Endothelial cell of umbilical vein (primary cell): ENCODE measurements around the gene ANKRD33B. TPM values are rescaled to one million over a fixed set of nuclear protein-coding genes. Genes with fewer than 3 reads are reported as not detected.
A peak's percentile ranks its signal among the peaks of the same experiment; 100 is the strongest.

ENCODE experiments used
- BruUV-seq: library from RNA; stranded (reverse); fragments of 400-500 nt; replicated peaks from 2 replicates; lab custom pipeline; 2021; lab: Mats Ljungman, UMichigan
- CTCF ChIA-PET: fragments of 300-600, 350-600 bp; sonication (Branson Sonifier 250); formaldehyde crosslinking; loops from one replicate; lab custom pipeline; 2021; ENCODE audit warnings: antibody characterized with exemption, inconsistent platforms; lab: Charles Lee
- POLR2A ChIA-PET: fragments of 300-600, 350-600 bp; sonication (Branson Sonifier 250); formaldehyde crosslinking; loops from one replicate; lab custom pipeline; 2021; ENCODE audit warnings: antibody characterized with exemption, inconsistent platforms; lab: Charles Lee
- DNase-seq: peaks from one replicate; pipeline ENCODE4 v3.0.0-alpha.2; 2011; ENCODE audit warnings: low read depth, low spot score
- FAIRE-seq: peaks from 2 replicates; lab custom pipeline; 2011; peaks lifted over from hg19 to GRCh38; lab: Jason Lieb, UNC
- H2AFZ ChIP-seq: 2 replicates; pipeline ENCODE4 v1.6.0; 2012; ENCODE audit warnings: low read depth, low read length, control low read depth, inconsistent platforms
- H3K27ac ChIP-seq: 2 replicates; pipeline ENCODE4 v1.5.1; 2011; ENCODE audit warnings: low read depth, mild to moderate bottlenecking, control low read depth, low read length, moderate library complexity; ENCODE audit not compliant: insufficient read depth
- H3K27me3 ChIP-seq, 2 experiments: 2 replicates each; pipeline versions ENCODE4 v1.6.0 to v1.6.1; 2011; ENCODE audit warnings: low read length in 2 of 2, mixed read lengths in 1 of 2; ENCODE audit not compliant: control insufficient read depth in 2 of 2, insufficient read depth in 2 of 2
- H3K36me3 ChIP-seq, 2 experiments: 2 replicates in 1 of 2; 3 replicates in 1 of 2; pipeline ENCODE4 v1.5.1; 2011; ENCODE audit warnings: low read length in 2 of 2, mild to moderate bottlenecking in 1 of 2, moderate library complexity in 1 of 2; ENCODE audit not compliant: control insufficient read depth in 2 of 2, insufficient read depth in 2 of 2; ENCODE audit errors: extremely low read depth in 1 of 2
- H3K4me1 ChIP-seq: 3 replicates; pipeline ENCODE4 v1.5.1; 2011; ENCODE audit warnings: mild to moderate bottlenecking, low read length; ENCODE audit not compliant: control insufficient read depth, insufficient read depth; ENCODE audit errors: extremely low read depth
- H3K4me2 ChIP-seq: 2 replicates; pipeline ENCODE4 v1.6.1; 2011; ENCODE audit warnings: low read length, control low read depth, mixed read lengths; ENCODE audit not compliant: insufficient read depth
- H3K4me3 ChIP-seq, 3 experiments: fragments of 200-600 bp in 1 of 3; sonication (generic), shearing (Covaris generic) in 1 of 3; replicated peaks in 1 of 3; 2 replicates each; pipeline ENCODE4 v1.5.1; 2011 to 2016; ENCODE audit warnings: control low read depth in 3 of 3, low read length in 3 of 3, mild to moderate bottlenecking in 2 of 3, inconsistent platforms in 1 of 3, low read depth in 1 of 3, moderate library complexity in 1 of 3; ENCODE audit not compliant: insufficient read depth in 1 of 3
- H3K79me2 ChIP-seq: 2 replicates; pipeline ENCODE4 v1.6.0; 2012; ENCODE audit warnings: low read length, inconsistent platforms; ENCODE audit not compliant: control insufficient read depth, insufficient read depth
- H3K9ac ChIP-seq: replicated peaks from 2 replicates; pipeline ENCODE3; 2011; ENCODE audit warnings: low read length, control low read depth; ENCODE audit not compliant: insufficient read depth; ENCODE audit errors: extremely low read depth
- H3K9me1 ChIP-seq: replicated peaks from 3 replicates; pipeline ENCODE4 v1.6.0; 2011; ENCODE audit warnings: mild to moderate bottlenecking, low read length; ENCODE audit not compliant: control insufficient read depth, insufficient read depth; ENCODE audit errors: extremely low read depth
- H3K9me3 ChIP-seq: replicated peaks from 2 replicates; pipeline ENCODE4 v1.5.1; 2012; ENCODE audit warnings: low read length, inconsistent platforms; ENCODE audit not compliant: control insufficient read depth, insufficient read depth
- H4K20me1 ChIP-seq: replicated peaks from 2 replicates; pipeline ENCODE3; 2011; ENCODE audit warnings: mild to moderate bottlenecking, low read length; ENCODE audit not compliant: control insufficient read depth, insufficient read depth; ENCODE audit errors: extremely low read depth
- EZH2 ChIP-seq: IDR thresholded peaks from 2 replicates; pipeline ENCODE4 v1.6.1; 2012; ENCODE audit warnings: borderline replicate concordance, low read depth, mild to moderate bottlenecking, moderate library complexity, low read length, inconsistent platforms; ENCODE audit not compliant: severe bottlenecking
- FOS ChIP-seq: IDR thresholded peaks from 2 replicates; pipeline ENCODE4 v1.6.1; 2011; ENCODE audit warnings: mild to moderate bottlenecking, low read length, moderate library complexity, borderline replicate concordance; ENCODE audit not compliant: insufficient read depth
- GATA2 ChIP-seq: IDR thresholded peaks from 2 replicates; pipeline ENCODE4 v1.7.0; 2011; ENCODE audit warnings: low read depth, mild to moderate bottlenecking, moderate library complexity, mixed read lengths, low read length; ENCODE audit not compliant: insufficient read length, insufficient read depth
- JUN ChIP-seq: IDR thresholded peaks from 2 replicates; pipeline ENCODE4 v1.6.1; 2011; ENCODE audit warnings: borderline replicate concordance, low read depth; ENCODE audit not compliant: insufficient read length, insufficient read depth
- MYC ChIP-seq: IDR thresholded peaks from one replicate; pipeline ENCODE4 v1.6.1; 2011; ENCODE audit warnings: mild to moderate bottlenecking, low read depth, low read length
- POLR2A ChIP-seq: IDR thresholded peaks from 2 replicates; pipeline ENCODE4 v1.6.1; 2012; ENCODE audit warnings: low read depth, mild to moderate bottlenecking, control low read depth, low read length
- POLR2AphosphoS5 ChIP-seq: IDR thresholded peaks from 2 replicates; pipeline ENCODE4 v1.6.1; 2012; ENCODE audit warnings: low read depth, mild to moderate bottlenecking, control low read depth, low read length, moderate library complexity; ENCODE audit not compliant: insufficient read depth
- dilution Hi-C: fragments of 300-500 bp; cut with MboI; formaldehyde crosslinking; loops from one replicate; pipeline ENCODE4 v1.15.0; 2019; ENCODE audit warnings: low sequenced_read_pairs; ENCODE audit not compliant: extremely low pct_ligation_motif_present
- intact Hi-C: fragments of 100-400 bp; cut with micrococcal nuclease; formaldehyde crosslinking; loops from one replicate; pipeline ENCODE4 v1.10.0; 2022
- polyA plus RNA-seq, 4 experiments: library from polyadenylated mRNA; depleted of rRNA in 3 of 4; stranded (reverse) in 3 of 4; unstranded in 1 of 4; fragments of >200 nt; gene quantifications; 2 replicates each; pipeline versions ENCODE4 v1.2.1 to v1.2.3, GENCODE V29; 2011 to 2012; ENCODE audit warnings: missing spikeins in 1 of 4
- total RNA-seq: library from RNA; stranded (reverse); gene quantifications from 2 replicates; pipeline ENCODE4 v1.2.3, GENCODE V29; 2021
- TF ChIP-seq, protein P1 (sequence below), 2 donors: IDR thresholded peaks; 1 replicate in 1 of 2; 2 replicates in 1 of 2; pipeline ENCODE4 v1.5.1; 2011; ENCODE audit warnings: low read length in 2 of 2, mild to moderate bottlenecking in 2 of 2, moderate library complexity in 2 of 2, control low read depth in 1 of 2, inconsistent platforms in 1 of 2, low read depth in 1 of 2; ENCODE audit not compliant: insufficient read depth in 1 of 2; ENCODE audit errors: extremely low read depth in 1 of 2
- TF ChIP-seq, protein P2 (sequence below): IDR thresholded peaks from 2 replicates; pipeline ENCODE4 v1.6.1; 2011; ENCODE audit not compliant: insufficient read depth, insufficient read length

Gene ANKRD33B
- total and polyA plus RNA-seq, 2 donors (not counting 3 experiments of a cell fraction or from before 2014, with no cell fraction given): 2.4 to 5.4 TPM

DNA sequence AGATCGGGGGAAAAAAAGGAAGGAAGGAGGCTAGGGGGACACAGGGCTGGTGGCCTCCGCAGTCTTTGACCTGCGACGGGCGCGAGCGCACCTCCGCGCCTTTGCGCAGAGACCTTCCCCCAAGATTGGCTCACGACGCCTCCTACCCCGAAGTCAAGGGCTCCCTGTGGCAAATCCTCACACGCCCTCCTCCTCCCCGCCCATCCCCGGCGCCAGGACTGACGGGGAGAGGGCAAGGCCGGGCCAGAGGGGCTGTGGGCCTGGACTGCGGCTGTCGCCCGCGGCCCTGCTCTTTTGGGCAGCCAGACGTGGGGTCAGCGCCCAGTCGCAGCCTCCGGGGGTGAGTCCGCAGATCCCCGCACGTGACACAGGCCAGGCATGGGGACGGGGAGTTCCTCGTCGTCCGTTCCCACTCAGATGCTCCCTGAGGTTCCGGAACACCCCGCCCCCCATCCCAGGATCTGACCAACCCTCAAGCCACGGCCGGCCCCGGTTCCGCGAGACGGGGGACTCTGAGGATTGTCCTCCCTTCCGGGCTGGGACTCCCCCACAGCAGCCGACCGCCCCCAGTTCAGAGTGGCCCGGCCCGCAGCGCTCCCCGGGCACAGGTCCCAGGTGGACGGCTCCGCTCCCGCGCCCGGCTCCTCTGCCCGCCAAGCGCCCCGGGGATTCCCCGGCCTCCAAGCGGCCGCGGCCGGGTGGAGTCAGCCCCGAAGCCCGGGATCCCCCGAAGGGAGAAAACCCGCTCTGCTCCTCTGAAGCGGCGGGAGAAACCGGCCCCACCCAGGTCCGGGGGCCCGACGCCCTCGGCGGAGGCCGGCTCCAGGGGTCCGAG is 543 bp upstream of the ANKRD33B start:
- CTCF ChIA-PET: interaction anchor here (0.9 to 1.4 kb wide), 4 partner anchors 27 to 111 kb away, joined by 3 to 14 read pairs (median 4); no protein-coding TSS in a partner anchor
- no peaks in the 10 kb centered on the region for H3K9me1 ChIP-seq
- intact Hi-C loops (no loop called here), dilution Hi-C loops (no loop called here)
- H3K27me3 ChIP-seq: no peaks in the 10 kb centered on the region
- no peaks in the 10 kb centered on the region for H4K20me1 ChIP-seq
- peak overlapping the region; percentile 47 to 51 (median 51) for H3K4me3 ChIP-seq
- H2AFZ ChIP-seq: peak overlapping the region; percentile 90
- DNase-seq (no peak), FAIRE-seq (no peak)
- peak overlapping the region; percentile 87 for H3K9ac ChIP-seq
- no peaks in the 10 kb centered on the region for H3K36me3 ChIP-seq
- H3K27ac ChIP-seq: peak overlapping the region; percentile 79
- TF ChIP-seq JUN: no peak
- TF ChIP-seq, protein P1, sequence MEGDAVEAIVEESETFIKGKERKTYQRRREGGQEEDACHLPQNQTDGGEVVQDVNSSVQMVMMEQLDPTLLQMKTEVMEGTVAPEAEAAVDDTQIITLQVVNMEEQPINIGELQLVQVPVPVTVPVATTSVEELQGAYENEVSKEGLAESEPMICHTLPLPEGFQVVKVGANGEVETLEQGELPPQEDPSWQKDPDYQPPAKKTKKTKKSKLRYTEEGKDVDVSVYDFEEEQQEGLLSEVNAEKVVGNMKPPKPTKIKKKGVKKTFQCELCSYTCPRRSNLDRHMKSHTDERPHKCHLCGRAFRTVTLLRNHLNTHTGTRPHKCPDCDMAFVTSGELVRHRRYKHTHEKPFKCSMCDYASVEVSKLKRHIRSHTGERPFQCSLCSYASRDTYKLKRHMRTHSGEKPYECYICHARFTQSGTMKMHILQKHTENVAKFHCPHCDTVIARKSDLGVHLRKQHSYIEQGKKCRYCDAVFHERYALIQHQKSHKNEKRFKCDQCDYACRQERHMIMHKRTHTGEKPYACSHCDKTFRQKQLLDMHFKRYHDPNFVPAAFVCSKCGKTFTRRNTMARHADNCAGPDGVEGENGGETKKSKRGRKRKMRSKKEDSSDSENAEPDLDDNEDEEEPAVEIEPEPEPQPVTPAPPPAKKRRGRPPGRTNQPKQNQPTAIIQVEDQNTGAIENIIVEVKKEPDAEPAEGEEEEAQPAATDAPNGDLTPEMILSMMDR (IDR thresholded peaks at IDR 0.05; ENCODE audit: extremely low read depth in 1 of 2, insufficient read depth in 1 of 2, low read depth in 1 of 2, low read length in 2 of 2): no peak
- TF ChIP-seq EZH2: no peak
- TF ChIP-seq, protein P2, sequence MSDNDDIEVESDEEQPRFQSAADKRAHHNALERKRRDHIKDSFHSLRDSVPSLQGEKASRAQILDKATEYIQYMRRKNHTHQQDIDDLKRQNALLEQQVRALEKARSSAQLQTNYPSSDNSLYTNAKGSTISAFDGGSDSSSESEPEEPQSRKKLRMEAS: no peak
- no peak for TF ChIP-seq FOS
- no peak for TF ChIP-seq MYC
- TF ChIP-seq GATA2: no peak
- TF ChIP-seq POLR2A: no peak
- no peak for TF ChIP-seq POLR2AphosphoS5
- peak overlapping the region; percentile 69 for H3K4me2 ChIP-seq
- H3K4me1 ChIP-seq: peaks cover 18% of the 10 kb centered on the region
- H3K9me3 ChIP-seq: no peaks in the 10 kb centered on the region
- peaks cover 19% of the 10 kb centered on the region for H3K79me2 ChIP-seq
- POLR2A ChIA-PET: interaction anchor here (0.8 to 1.1 kb wide), 2 partner anchors 12 to 64 kb away, joined by 3 to 4 read pairs; no protein-coding TSS in a partner anchor
- no TSS peak for BruUV-seq
